ENCODE results near the gene GGN.
"Not testable (repeated sequence)": the region's sequence is repeated elsewhere in the genome, so short reads cannot be mapped to it uniquely, and the experiment has no call there.

Gene GGN

GRCh38 chr19:38412961-38413360 is 25.1 kb upstream of the GGN start:
- intact Hi-C loops (cut with DNase I) = no loop called here
- DNase-seq = no peak

GRCh38 chr19:38412491-38412890 is 24.7 kb upstream of the GGN start:
- DNase-seq = no peak
- intact Hi-C loops (cut with DNase I) = no loop called here

- DNase-seq; intact Hi-C loops (cut with DNase I): not testable (repeated sequence)
These were observed 24.1 kb upstream of the GGN start for GRCh38 chr19:38411898-38412297.

- intact Hi-C loops (cut with DNase I) = no loop called here
- DNase-seq = no peak
These were observed 23.3 kb upstream of the GGN start for GRCh38 chr19:38411041-38411712.

- DNase-seq; intact Hi-C loops (cut with DNase I): not testable (repeated sequence)
These were observed 22.6 kb upstream of the GGN start for GRCh38 chr19:38410407-38410806.

- intact Hi-C loops (cut with DNase I) = no loop called here
- no peak for DNase-seq
These were observed 21.8 kb upstream of the GGN start for GRCh38 chr19:38409631-38410133.

- no peak for DNase-seq
- intact Hi-C loops (cut with DNase I) = no loop called here
These were observed 17.4 kb upstream of the GGN start for GRCh38 chr19:38405276-38405675.

GRCh38 chr19:38404858-38405257 is 17.0 kb upstream of the GGN start:
- no peak for DNase-seq
- intact Hi-C loops (cut with DNase I) = loop anchor here (5.0 kb wide), 1 partner anchor 212 kb away; the partner anchor contains the start of genes EIF3K and MAP4K1

- DNase-seq = peak; percentile 92 to 98 (median 97)
- intact Hi-C loops (cut with DNase I) = loop anchor here (5.0 kb wide), 1 partner anchor 214 kb away; the partner anchor contains the start of genes EIF3K and MAP4K1
These were observed 15.3 kb upstream of the GGN start, which contains the start of gene FAM98C for GRCh38 chr19:38402967-38403674. FAM98C (plus strand) TSS chr19:38403093; CDS start chr19:38403154, 61 bp downstream.

GRCh38 chr19:38402623-38402966 is 14.8 kb upstream of the GGN start:
- no peak for DNase-seq
- intact Hi-C loops (cut with DNase I) = loop anchor here (5.0 kb wide), 1 partner anchor 215 kb away; the partner anchor contains the start of genes EIF3K and MAP4K1

- no peak for DNase-seq
- intact Hi-C loops (cut with DNase I) = loop anchor here (5.0 kb wide), 1 partner anchor 216 kb away; the partner anchor contains the start of genes EIF3K and MAP4K1
These were observed 13.3 kb upstream of the GGN start for GRCh38 chr19:38401148-38401547.

GRCh38 chr19:38400361-38400760 is 12.5 kb upstream of the GGN start:
- no peak for DNase-seq

GRCh38 chr19:38399537-38399936 is 11.7 kb upstream of the GGN start:
- no peak for DNase-seq
- intact Hi-C loops (cut with DNase I) = no loop called here

More at GRCh38 chr19:38400361-38400760, 12.5 kb upstream of the GGN start:
- intact Hi-C loops (cut with DNase I) = loop anchor here (5.0 kb wide), 1 partner anchor 217 kb away; the partner anchor contains the start of genes EIF3K and MAP4K1

- intact Hi-C loops (cut with DNase I) = no loop called here
- DNase-seq = no peak
These were observed 11.2 kb upstream of the GGN start for GRCh38 chr19:38399081-38399480.

- DNase-seq = no peak
- intact Hi-C loops (cut with DNase I) = no loop called here
These were observed 7.7 kb upstream of the GGN start for GRCh38 chr19:38395381-38396114.

GRCh38 chr19:38394488-38394887 is 6.7 kb upstream of the GGN start:
- intact Hi-C loops (cut with DNase I) = no loop called here

GRCh38 chr19:38392707-38393308 is 5.0 kb upstream of the GGN start:
- intact Hi-C loops (cut with DNase I) = no loop called here
- no peak for DNase-seq

More at GRCh38 chr19:38394488-38394887, 6.7 kb upstream of the GGN start:
- DNase-seq = no peak

- intact Hi-C loops (cut with DNase I) = no loop called here
- no peak for DNase-seq
These were observed 4.2 kb upstream of the GGN start for GRCh38 chr19:38391911-38392464.

Data from head of caudate nucleus (tissue), 42 donors.